OCI-LY3 (cell line): Measurements from ENCODE around the gene PLA2G15.

Experiments
- H2AFZ ChIP-seq: fragments of 200-600, 300-600 bp; shearing (Covaris generic); 2 replicates; pipeline ENCODE4 v1.6.0; 2014; ENCODE audit warnings: antibody characterized with exemption, low read depth, low read length
- H3K27ac ChIP-seq: fragments of 200-600, 300-600 bp; sonication (generic); 2 replicates; pipeline ENCODE4 v1.5.1; 2014; ENCODE audit warnings: mild to moderate bottlenecking, low read length, moderate library complexity, mixed read lengths
- H3K27me3 ChIP-seq: fragments of 200-600, 300-600 bp; sonication (generic); 2 replicates; pipeline ENCODE4 v1.6.1; 2014; ENCODE audit warnings: low read depth, low read length, mixed read lengths
- H3K36me3 ChIP-seq: fragments of 200-600, 300-600 bp; sonication (generic); replicated peaks from 2 replicates; pipeline ENCODE3; 2014; ENCODE audit warnings: low read depth, low read length, mixed read lengths
- H3K4me1 ChIP-seq: fragments of 300-600, 200-600 bp; sonication (generic); 2 replicates; pipeline ENCODE4 v1.6.1; 2014; ENCODE audit warnings: low read length, mixed read lengths
- H3K4me2 ChIP-seq: fragments of 200-600, 300-600 bp; sonication (generic); 2 replicates; pipeline ENCODE4 v1.6.1; 2014; ENCODE audit warnings: low read length, mixed read lengths
- H3K4me3 ChIP-seq: fragments of 300-600, 200-600 bp; sonication (generic); 2 replicates; pipeline ENCODE4 v1.5.1; 2014; ENCODE audit warnings: antibody characterized with exemption, mild to moderate bottlenecking, low read length, moderate library complexity
- H3K79me2 ChIP-seq: fragments of 300-600, 200-600 bp; shearing (Covaris generic); 2 replicates; pipeline ENCODE4 v1.6.1; 2014; ENCODE audit warnings: mild to moderate bottlenecking, low read length, mixed read lengths
- H3K9ac ChIP-seq: fragments of 300-600, 200-600 bp; shearing (Covaris generic); 2 replicates; pipeline ENCODE4 v1.6.0; 2014; ENCODE audit warnings: mild to moderate bottlenecking, low read length, moderate library complexity
- H3K9me3 ChIP-seq: fragments of 200-600, 300-600 bp; shearing (Covaris generic); 2 replicates; pipeline ENCODE4 v1.6.1; 2014; ENCODE audit warnings: low read length, mixed read lengths; ENCODE audit not compliant: insufficient read depth
- H4K20me1 ChIP-seq: fragments of 200-600, 300-600 bp; sonication (generic); 2 replicates; pipeline ENCODE4 v1.6.1; 2016; ENCODE audit warnings: low read length, mixed read lengths; ENCODE audit not compliant: insufficient read depth
- EZH2phosphoT487 ChIP-seq: fragments of 200-600 bp; shearing (Covaris generic); IDR thresholded peaks from 2 replicates; pipeline ENCODE4 v1.6.1; 2018; ENCODE audit warnings: antibody characterized with exemption, mixed run types, low read depth
- TF ChIP-seq, protein P1 (sequence below): fragments of 200-600, 300-600 bp; sonication (generic); IDR thresholded peaks from 2 replicates; pipeline ENCODE4 v1.5.1; 2014; ENCODE audit warnings: antibody characterized with exemption, low read length, low read depth

The PLA2G15 gene, protein sequence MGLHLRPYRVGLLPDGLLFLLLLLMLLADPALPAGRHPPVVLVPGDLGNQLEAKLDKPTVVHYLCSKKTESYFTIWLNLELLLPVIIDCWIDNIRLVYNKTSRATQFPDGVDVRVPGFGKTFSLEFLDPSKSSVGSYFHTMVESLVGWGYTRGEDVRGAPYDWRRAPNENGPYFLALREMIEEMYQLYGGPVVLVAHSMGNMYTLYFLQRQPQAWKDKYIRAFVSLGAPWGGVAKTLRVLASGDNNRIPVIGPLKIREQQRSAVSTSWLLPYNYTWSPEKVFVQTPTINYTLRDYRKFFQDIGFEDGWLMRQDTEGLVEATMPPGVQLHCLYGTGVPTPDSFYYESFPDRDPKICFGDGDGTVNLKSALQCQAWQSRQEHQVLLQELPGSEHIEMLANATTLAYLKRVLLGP

DNA sequence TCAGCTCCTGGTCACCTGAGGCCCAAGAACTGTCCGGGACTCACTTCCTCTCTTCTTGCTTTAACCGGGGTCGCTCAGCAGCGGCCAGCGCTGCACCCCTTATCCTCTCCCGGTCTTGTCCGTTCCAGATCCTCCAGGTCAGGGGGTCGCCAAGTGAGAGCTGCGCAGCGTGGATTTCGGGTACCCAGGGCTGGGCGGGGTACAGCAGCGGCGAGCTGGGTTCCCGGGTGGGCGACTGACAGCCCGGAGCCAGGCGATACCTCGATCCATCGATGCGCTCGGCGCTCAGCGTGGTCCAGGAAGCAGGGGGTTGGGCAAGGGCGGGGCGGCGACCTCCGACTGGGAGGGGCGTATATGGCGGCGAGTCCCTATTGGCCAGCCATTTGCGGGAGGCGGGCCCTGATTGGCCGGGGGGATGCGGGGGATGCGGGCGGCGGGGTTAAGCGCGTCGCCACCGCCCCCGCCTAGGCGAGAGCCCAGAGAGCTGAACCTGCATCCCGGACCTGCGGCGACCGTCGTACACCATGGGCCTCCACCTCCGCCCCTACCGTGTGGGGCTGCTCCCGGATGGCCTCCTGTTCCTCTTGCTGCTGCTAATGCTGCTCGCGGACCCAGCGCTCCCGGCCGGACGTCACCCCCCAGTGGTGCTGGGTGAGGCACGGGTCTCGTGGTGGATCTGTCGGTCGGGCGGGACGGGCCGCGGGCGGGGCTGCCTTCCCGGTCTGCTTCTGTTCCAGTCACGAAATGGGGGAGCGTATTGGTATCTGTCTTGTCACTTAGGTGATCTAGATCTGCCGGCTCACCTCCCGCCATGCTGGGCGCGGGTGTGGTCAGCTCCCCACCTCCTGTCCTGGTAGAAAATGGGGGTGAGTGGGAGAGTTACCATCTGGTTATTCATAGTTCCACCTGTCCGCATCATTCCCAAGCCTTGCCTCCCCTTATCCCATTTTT is at the start of gene PLA2G15:
PLA2G15 (plus strand) TSS at position 471 of the 951 bp plus-strand sequence; CDS start at position 525, 54 bp downstream.
- peak within 1 kb of the TSS; percentile 95 for H3K4me3 ChIP-seq
- no peaks in the 10 kb centered on the region for H3K79me2 ChIP-seq
- no peaks in the 10 kb centered on the region for H3K9me3 ChIP-seq
- peak within 1 kb of the TSS; percentile 91 for H2AFZ ChIP-seq
- TF ChIP-seq, protein P1, sequence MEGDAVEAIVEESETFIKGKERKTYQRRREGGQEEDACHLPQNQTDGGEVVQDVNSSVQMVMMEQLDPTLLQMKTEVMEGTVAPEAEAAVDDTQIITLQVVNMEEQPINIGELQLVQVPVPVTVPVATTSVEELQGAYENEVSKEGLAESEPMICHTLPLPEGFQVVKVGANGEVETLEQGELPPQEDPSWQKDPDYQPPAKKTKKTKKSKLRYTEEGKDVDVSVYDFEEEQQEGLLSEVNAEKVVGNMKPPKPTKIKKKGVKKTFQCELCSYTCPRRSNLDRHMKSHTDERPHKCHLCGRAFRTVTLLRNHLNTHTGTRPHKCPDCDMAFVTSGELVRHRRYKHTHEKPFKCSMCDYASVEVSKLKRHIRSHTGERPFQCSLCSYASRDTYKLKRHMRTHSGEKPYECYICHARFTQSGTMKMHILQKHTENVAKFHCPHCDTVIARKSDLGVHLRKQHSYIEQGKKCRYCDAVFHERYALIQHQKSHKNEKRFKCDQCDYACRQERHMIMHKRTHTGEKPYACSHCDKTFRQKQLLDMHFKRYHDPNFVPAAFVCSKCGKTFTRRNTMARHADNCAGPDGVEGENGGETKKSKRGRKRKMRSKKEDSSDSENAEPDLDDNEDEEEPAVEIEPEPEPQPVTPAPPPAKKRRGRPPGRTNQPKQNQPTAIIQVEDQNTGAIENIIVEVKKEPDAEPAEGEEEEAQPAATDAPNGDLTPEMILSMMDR = no peak
- no peak for TF ChIP-seq EZH2phosphoT487
- peaks cover 12% of the 10 kb centered on the region; the same call in 1 of the 2 replicates for H3K4me1 ChIP-seq
- H4K20me1 ChIP-seq = no peaks in the 10 kb centered on the region
- H3K9ac ChIP-seq = peak within 1 kb of the TSS; percentile 77
- H3K27ac ChIP-seq = no peak within 1 kb of the TSS
- peak within 1 kb of the TSS; percentile 95 for H3K4me2 ChIP-seq
- no peaks in the 10 kb centered on the region for H3K27me3 ChIP-seq
- H3K36me3 ChIP-seq = no peaks in the 10 kb centered on the region

DNA sequence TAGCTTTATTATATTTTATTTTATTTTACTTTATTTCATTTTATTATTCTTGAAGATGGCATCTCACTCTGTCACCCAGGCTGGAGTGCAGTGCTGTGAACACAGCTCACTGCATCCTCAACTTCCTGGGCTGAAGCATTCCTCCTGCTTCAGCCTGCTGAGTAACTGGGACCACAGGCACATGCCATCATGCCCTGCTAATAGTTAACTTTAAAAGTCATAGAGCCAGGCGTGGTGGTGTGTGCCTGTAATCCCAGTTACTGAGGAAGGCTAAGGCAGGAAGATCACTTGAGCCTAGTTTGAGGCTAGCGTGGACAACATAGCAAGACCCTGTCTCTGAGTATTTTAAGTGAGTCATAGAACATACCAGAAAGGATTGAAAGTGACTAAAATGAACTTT is 47.9 kb upstream of the PLA2G15 start:
- H2AFZ ChIP-seq = no peak overlapping the region
- H3K4me3 ChIP-seq = no peak overlapping the region
- H3K36me3 ChIP-seq = peaks cover 6% of the 10 kb centered on the region
- H3K27me3 ChIP-seq = no peaks in the 10 kb centered on the region
- no peak overlapping the region for H3K27ac ChIP-seq
- H3K4me2 ChIP-seq = no peak overlapping the region
- no peaks in the 10 kb centered on the region for H4K20me1 ChIP-seq
- H3K79me2 ChIP-seq = no peaks in the 10 kb centered on the region; the same call in 1 of the 2 replicates
- H3K9me3 ChIP-seq = no peaks in the 10 kb centered on the region
- peaks cover 5% of the 10 kb centered on the region for H3K4me1 ChIP-seq
- TF ChIP-seq EZH2phosphoT487 = no peak
- TF ChIP-seq, protein P1 = no peak
- no peak overlapping the region for H3K9ac ChIP-seq

DNA sequence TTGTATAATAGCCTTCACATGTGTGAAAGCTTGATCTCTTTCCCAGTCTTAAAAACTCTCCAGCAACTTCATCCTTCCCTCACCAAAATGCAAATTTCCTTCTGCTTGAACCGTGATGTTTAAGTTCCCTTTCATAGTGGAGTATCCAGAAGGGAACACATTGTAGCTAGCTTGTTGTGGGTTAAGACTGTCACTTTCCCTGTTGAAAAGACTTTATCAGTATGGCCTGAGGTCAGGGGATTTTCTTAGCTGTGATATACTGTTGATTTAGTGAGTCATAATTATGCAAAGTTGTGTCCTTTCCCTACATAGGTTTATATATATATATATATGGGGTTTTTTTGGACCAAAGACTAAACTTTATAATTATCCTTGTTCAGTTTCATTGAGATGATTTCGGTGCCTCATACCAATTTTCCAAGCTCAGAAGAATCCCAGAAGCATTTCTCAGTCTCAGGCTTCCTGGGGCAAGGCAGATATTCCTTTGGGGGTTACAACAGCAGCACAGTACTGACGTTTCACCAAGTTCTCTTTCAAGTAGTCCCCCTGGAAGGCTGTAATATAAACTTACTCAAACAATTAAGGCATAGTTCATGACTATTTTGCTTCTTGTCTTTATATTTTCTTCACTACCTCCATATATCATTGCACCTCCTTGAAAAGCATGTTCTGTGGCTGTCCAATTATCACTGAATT is 44.9 kb upstream of the PLA2G15 start:
- no peaks in the 10 kb centered on the region for H4K20me1 ChIP-seq
- no peak overlapping the region for H2AFZ ChIP-seq
- H3K4me1 ChIP-seq = peaks cover 5% of the 10 kb centered on the region
- H3K27ac ChIP-seq = no peak overlapping the region
- no peak for TF ChIP-seq EZH2phosphoT487
- TF ChIP-seq, protein P1 = no peak
- no peak overlapping the region for H3K4me3 ChIP-seq
- H3K9me3 ChIP-seq = no peaks in the 10 kb centered on the region
- H3K27me3 ChIP-seq = no peaks in the 10 kb centered on the region
- no peaks in the 10 kb centered on the region; the same call in 1 of the 2 replicates for H3K79me2 ChIP-seq
- H3K4me2 ChIP-seq = no peak overlapping the region
- H3K9ac ChIP-seq = no peak overlapping the region
- H3K36me3 ChIP-seq = no peaks in the 10 kb centered on the region
